Pancreas (tissue), 10 donors: Measurements from ENCODE around the gene ZNF423. TPM values are rescaled to one million over a fixed set of nuclear protein-coding genes. Genes with fewer than 3 reads are reported as not detected.

Experiments
- ATAC-seq, 4 donors: fragments of 200-7000 bp; cut with Tn5 transposase; one replicate each; pipeline versions ENCODE4 v1.8.0 to v1.9.1; 2020; ENCODE audit warnings: mild to moderate bottlenecking in 4 of 4, moderate library complexity in 4 of 4
- DNase-seq, 6 donors: peaks; one replicate each; pipeline ENCODE4 v3.0.0-alpha.2; 2020
- FAIRE-seq: peaks from 2 replicates; lab custom pipeline; 2012; peaks lifted over from hg19 to GRCh38; lab: Jason Lieb, UNC
- H3K27ac ChIP-seq, 4 donors: fragments of 200-600 bp; sonication (generic); 1 replicate in 3 of 4; 2 replicates in 1 of 4; pipeline versions ENCODE4 v1.5.0 to v1.8.0; 2020
- H3K27me3 ChIP-seq, 4 donors: fragments of 200-600 bp; one replicate each; pipeline ENCODE4 v1.8.0; 2021
- H3K36me3 ChIP-seq, 3 donors: fragments of 200-600 bp; sonication (generic) in 1 of 3; one replicate each; pipeline versions ENCODE4 v1.5.0 to v1.8.0; 2020 to 2021
- H3K4me1 ChIP-seq, 3 donors: fragments of 200-600 bp; one replicate each; pipeline ENCODE4 v1.8.0; 2021
- H3K4me3 ChIP-seq, 4 donors: fragments of 200-600 bp; sonication (generic) in 2 of 4; one replicate each; pipeline versions ENCODE4 v1.5.0 to v1.8.0; 2020 to 2021
- H3K9me3 ChIP-seq, 4 donors: fragments of 200-600 bp; one replicate each; pipeline ENCODE4 v1.8.0; 2021
- WGBS, 2 donors: extraction: QIAGEN DNeasy Blood & Tissue Kit; methylation state at CpG; one replicate each; pipeline ENCODE4 v1.1.7; 2013; 5-methylcytosine and 5-hydroxymethylcytosine counted together
- intact Hi-C, 3 donors: fragments of 100-400 bp; cut with DNase I; formaldehyde crosslinking; loops; one replicate each; pipeline versions ENCODE4 v1.11.1 to v1.14.2; 2022
- polyA plus RNA-seq, 2 donors: library from polyadenylated mRNA; stranded (reverse); fragments of 200-250 nt; gene quantifications; one replicate each; pipeline ENCODE4 v1.2.3, GENCODE V29; 2013
- total RNA-seq, 6 donors: library from RNA; stranded (reverse); fragmentation: NEBNext Ultra II Directional in 4 of 6; extraction: Animal tissue kit (Norgen Biotek cat#: 25700) in 4 of 6; gene quantifications; one replicate each; pipeline versions ENCODE4 v1.2.1 to v1.2.4, GENCODE V29; 2021 to 2023
- TF ChIP-seq, protein P1 (sequence below), 4 donors: fragments of 200-600 bp; sonication (generic) in 3 of 4; IDR thresholded peaks; one replicate each; pipeline versions ENCODE4 v1.5.0 to v1.8.0; 2021; ENCODE audit warnings: antibody characterized with exemption in 4 of 4
- donor health status: healthy with polysubstance abuse.
- donor health status: DM: no; HTN: no; CAD: no; lungs with moderate emphysema.
- donor health status: DM: no; HTN: no; CAD: no.
- donor health status: control.
- donor health status: control.
- donor health status: Bipolar disorder and iron deficiency.
- donor health status: DM: yes; HTN: yes; CAD: no.
- donor health status: DM: no; HTN: no; CAD: no.
- donor health status: DM: no; HTN: no; CAD: no.
- donor health status: DM: yes; HTN: yes; CAD: no.

Gene ZNF423
- total and polyA plus RNA-seq, 8 donors: 0.61 to 5.1 (median 3.0) TPM

GRCh38 chr16:49720225-49720624 lies 135.7 kb downstream of the ZNF423 start:
- FAIRE-seq (no peak), ATAC-seq (no peak), DNase-seq (no peak)
- Histone ChIP-seq H3K36me3 (no peaks in the 10 kb centered on the region), H3K4me1 (no peaks in the 10 kb centered on the region), H3K9me3 (no peaks in the 10 kb centered on the region), H3K4me3 (no peak overlapping the region), H3K27me3 (no peaks in the 10 kb centered on the region), H3K27ac (no peak overlapping the region)
- WGBS, 2 donors: 76 to 80% methylated on average over 3 of the region's 3 CpGs
- TF ChIP-seq, protein P1, sequence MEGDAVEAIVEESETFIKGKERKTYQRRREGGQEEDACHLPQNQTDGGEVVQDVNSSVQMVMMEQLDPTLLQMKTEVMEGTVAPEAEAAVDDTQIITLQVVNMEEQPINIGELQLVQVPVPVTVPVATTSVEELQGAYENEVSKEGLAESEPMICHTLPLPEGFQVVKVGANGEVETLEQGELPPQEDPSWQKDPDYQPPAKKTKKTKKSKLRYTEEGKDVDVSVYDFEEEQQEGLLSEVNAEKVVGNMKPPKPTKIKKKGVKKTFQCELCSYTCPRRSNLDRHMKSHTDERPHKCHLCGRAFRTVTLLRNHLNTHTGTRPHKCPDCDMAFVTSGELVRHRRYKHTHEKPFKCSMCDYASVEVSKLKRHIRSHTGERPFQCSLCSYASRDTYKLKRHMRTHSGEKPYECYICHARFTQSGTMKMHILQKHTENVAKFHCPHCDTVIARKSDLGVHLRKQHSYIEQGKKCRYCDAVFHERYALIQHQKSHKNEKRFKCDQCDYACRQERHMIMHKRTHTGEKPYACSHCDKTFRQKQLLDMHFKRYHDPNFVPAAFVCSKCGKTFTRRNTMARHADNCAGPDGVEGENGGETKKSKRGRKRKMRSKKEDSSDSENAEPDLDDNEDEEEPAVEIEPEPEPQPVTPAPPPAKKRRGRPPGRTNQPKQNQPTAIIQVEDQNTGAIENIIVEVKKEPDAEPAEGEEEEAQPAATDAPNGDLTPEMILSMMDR (IDR thresholded peaks at IDR 0.05): no peak
- intact Hi-C loops: no loop called here

DNA sequence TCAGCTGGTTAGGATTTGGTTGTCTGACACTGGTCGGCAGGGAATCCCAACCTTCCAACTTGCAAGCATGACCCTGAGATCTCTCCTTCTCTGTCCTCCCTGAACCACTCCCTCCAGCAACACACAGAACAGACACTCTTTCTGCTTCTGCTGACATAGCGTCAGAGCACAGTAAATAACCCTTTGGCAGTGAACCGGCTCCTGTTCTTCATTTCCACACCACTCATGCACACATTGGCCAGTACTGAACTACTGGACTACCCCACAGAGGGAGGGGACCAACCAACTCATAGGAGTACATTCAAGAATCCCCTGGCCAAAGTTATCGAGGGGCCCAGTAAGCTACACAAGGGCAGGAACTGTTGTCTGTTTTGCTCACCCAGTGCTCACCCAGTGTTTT lies 138.2 kb downstream of the ZNF423 start:
- 84 to 92% methylated on average over 4 of the region's 4 CpGs for WGBS, 2 donors
- TF ChIP-seq, protein P1 (IDR thresholded peaks at IDR 0.05): no peak
- ATAC-seq: no peak
- Histone ChIP-seq H3K36me3 (no peaks in the 10 kb centered on the region), H3K4me3 (no peak overlapping the region), H3K27ac (no peak overlapping the region), H3K4me1 (no peaks in the 10 kb centered on the region), H3K27me3 (no peaks in the 10 kb centered on the region), H3K9me3 (no peaks in the 10 kb centered on the region)
- no peak for DNase-seq
- intact Hi-C loops: no loop called here
- FAIRE-seq: no peak

- Histone ChIP-seq H3K4me1 (no peaks in the 10 kb centered on the region), H3K27ac (no peak overlapping the region), H3K36me3 (no peaks in the 10 kb centered on the region), H3K27me3 (no peaks in the 10 kb centered on the region), H3K4me3 (no peak overlapping the region), H3K9me3 (no peaks in the 10 kb centered on the region)
- intact Hi-C loops: no loop called here
- TF ChIP-seq, protein P1 (IDR thresholded peaks at IDR 0.05): no peak
- FAIRE-seq (no peak), DNase-seq (no peak), ATAC-seq (no peak)
- WGBS, 2 donors: 89 to 90% methylated on average over 12 of the region's 12 CpGs
Measured at GRCh38 chr16:49716339-49716934, 139.5 kb downstream of the ZNF423 start.

GRCh38 chr16:49713770-49714169 lies 142.1 kb downstream of the ZNF423 start:
- DNase-seq (no peak), ATAC-seq (no peak), FAIRE-seq (no peak)
- H3K9me3 ChIP-seq: no peaks in the 10 kb centered on the region
- H3K27ac ChIP-seq: no peak overlapping the region
- no peak overlapping the region for H3K4me3 ChIP-seq
- TF ChIP-seq, protein P1 (IDR thresholded peaks at IDR 0.05): no peak
- H3K36me3 ChIP-seq: no peaks in the 10 kb centered on the region
- 78 to 86% methylated on average over 8 to 10 of the region's 10 CpGs for WGBS, 2 donors
- H3K27me3 ChIP-seq: no peaks in the 10 kb centered on the region
- no peaks in the 10 kb centered on the region for H3K4me1 ChIP-seq
- intact Hi-C loops: no loop called here

DNA sequence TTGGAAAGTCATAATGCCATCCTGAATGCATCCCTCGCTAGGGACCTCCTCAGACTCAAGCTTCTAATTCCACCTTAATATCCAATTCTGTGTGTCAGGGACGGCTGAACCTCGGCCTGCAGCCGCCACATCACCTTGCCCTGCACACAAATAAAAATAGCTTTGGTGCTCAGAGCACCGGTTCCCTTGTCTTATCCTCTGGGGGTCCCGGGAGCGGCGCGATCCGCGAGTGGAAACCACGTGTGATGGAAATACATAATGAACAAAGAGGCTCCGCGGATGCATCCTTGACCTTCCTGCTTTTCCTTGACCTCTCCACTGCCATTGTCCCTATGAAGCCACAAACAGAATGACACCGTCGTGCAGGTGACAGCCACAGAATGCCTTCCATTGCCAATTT lies 143.4 kb downstream of the ZNF423 start:
- no peak for DNase-seq
- H3K36me3 ChIP-seq: no peaks in the 10 kb centered on the region
- no peak overlapping the region for H3K27ac ChIP-seq
- intact Hi-C loops: no loop called here
- H3K27me3 ChIP-seq: no peaks in the 10 kb centered on the region
- no peak for ATAC-seq
- no peaks in the 10 kb centered on the region for H3K9me3 ChIP-seq
- TF ChIP-seq, protein P1 (IDR thresholded peaks at IDR 0.05): no peak
- no peaks in the 10 kb centered on the region for H3K4me1 ChIP-seq
- H3K4me3 ChIP-seq: no peak overlapping the region
- 79 to 81% methylated on average over 16 of the region's 16 CpGs for WGBS, 2 donors
- no peak for FAIRE-seq
